NCI-H226 (cell line): ENCODE results near the gene WDR55.
"Not testable (repeated sequence)": the region's sequence is repeated elsewhere in the genome, so short reads cannot be mapped to it uniquely, and the experiment has no call there.

Experiments
- DNase-seq: peaks from one replicate; pipeline ENCODE4 v3.0.0-alpha.2; 2015

Gene WDR55

GRCh38 chr5:140664359-140665119 is at the start of gene WDR55:
WDR55 (plus strand) TSS chr5:140664904; CDS start chr5:140664913, 9 bp downstream.
- DNase-seq = peak; percentile 95

GRCh38 chr5:140622301-140622700 is 42.4 kb upstream of the WDR55 start:
- DNase-seq = no peak

- not testable (repeated sequence) for DNase-seq
These were observed 41.6 kb upstream of the WDR55 start for GRCh38 chr5:140623061-140623460.

- not testable (repeated sequence) for DNase-seq
These were observed 39.8 kb upstream of the WDR55 start for GRCh38 chr5:140624886-140625285.

GRCh38 chr5:140627972-140628371 is 36.7 kb upstream of the WDR55 start:
- DNase-seq = no peak

- DNase-seq = peak; percentile 56
These were observed 36.0 kb upstream of the WDR55 start for GRCh38 chr5:140628711-140629110.

- peak; percentile 88 for DNase-seq
These were observed 34.2 kb upstream of the WDR55 start for GRCh38 chr5:140630292-140631035.

GRCh38 chr5:140631036-140631417 is 33.7 kb upstream of the WDR55 start:
- no peak for DNase-seq

GRCh38 chr5:140631831-140632365 is 32.8 kb upstream of the WDR55 start:
- no peak for DNase-seq

GRCh38 chr5:140632366-140633020 is 32.2 kb upstream of the WDR55 start:
- DNase-seq = no peak

- DNase-seq = peak; percentile 71
These were observed 31.7 kb upstream of the WDR55 start, which contains the start of gene CD14 for GRCh38 chr5:140633021-140633471. CD14 (minus strand) TSS chr5:140633175; CDS start chr5:140633071, 104 bp downstream.

- no peak for DNase-seq
These were observed 31.2 kb upstream of the WDR55 start for GRCh38 chr5:140633501-140633900.

GRCh38 chr5:140634103-140634502 is 30.6 kb upstream of the WDR55 start:
- no peak for DNase-seq

GRCh38 chr5:140635291-140636257 is 29.1 kb upstream of the WDR55 start:
- no peak for DNase-seq

GRCh38 chr5:140637371-140638100 is 27.2 kb upstream of the WDR55 start:
- DNase-seq = no peak

- not testable (repeated sequence) for DNase-seq
These were observed 25.9 kb upstream of the WDR55 start for GRCh38 chr5:140638898-140639147.

- DNase-seq = peak; percentile 83
These were observed 25.3 kb upstream of the WDR55 start, which contains the start of gene TMCO6 for GRCh38 chr5:140639148-140639981. TMCO6 (plus strand) TSS chr5:140639451; CDS start chr5:140639528, 77 bp downstream.

- DNase-seq = no peak
These were observed 23.0 kb upstream of the WDR55 start for GRCh38 chr5:140641716-140642115.

GRCh38 chr5:140642718-140643117 is 22.0 kb upstream of the WDR55 start:
- DNase-seq = peak; percentile 64

GRCh38 chr5:140647042-140647419 is 17.7 kb upstream of the WDR55 start:
- no peak for DNase-seq
